ENCODE measurements around the gene SLC44A1. TPM values are rescaled to one million over a fixed set of nuclear protein-coding genes. Genes with fewer than 3 reads are reported as not detected.
A peak's percentile ranks its signal among the peaks of the same experiment; 100 is the strongest.

The SLC44A1 gene
- total RNA-seq, 1 donor: 60.5 TPM

DNA sequence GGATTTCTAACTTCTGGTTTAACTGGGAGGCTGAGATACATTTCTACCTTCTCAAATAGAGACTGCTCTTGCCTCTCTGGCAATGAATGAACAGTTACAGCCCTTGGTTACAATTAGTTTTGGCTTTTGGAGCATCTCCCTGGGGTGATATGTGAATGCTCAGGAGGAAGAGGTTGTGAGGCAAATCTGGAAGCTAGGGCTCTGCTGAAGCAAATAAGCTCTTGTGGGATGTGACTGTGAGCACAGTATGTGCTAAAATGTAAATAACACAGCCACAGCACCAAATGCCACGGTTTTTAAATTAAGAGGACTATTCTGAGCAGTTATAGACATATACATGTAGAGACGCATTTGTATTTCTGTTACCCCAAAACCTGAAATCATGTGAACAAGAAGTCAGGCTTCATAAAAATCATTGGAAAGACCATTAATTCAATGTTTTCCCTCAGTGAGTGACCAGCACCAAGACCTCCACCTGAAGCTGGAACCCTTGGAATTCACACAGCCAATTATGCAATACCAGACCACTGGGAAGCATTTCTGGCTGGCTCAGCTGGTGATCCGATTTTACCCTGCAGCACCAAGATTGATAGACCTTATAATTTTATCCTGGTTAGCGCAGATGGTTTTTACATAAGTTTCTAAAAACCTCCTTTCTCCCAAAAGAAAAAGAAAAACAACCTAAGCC, 3.0 kb upstream of the SLC44A1 start:
- no peak for DNase-seq (ENCODE audit: low read depth)
- no peak overlapping the region for H3K4me3 ChIP-seq (ENCODE audit: low read depth, low read length)
- TF ChIP-seq, protein P1, sequence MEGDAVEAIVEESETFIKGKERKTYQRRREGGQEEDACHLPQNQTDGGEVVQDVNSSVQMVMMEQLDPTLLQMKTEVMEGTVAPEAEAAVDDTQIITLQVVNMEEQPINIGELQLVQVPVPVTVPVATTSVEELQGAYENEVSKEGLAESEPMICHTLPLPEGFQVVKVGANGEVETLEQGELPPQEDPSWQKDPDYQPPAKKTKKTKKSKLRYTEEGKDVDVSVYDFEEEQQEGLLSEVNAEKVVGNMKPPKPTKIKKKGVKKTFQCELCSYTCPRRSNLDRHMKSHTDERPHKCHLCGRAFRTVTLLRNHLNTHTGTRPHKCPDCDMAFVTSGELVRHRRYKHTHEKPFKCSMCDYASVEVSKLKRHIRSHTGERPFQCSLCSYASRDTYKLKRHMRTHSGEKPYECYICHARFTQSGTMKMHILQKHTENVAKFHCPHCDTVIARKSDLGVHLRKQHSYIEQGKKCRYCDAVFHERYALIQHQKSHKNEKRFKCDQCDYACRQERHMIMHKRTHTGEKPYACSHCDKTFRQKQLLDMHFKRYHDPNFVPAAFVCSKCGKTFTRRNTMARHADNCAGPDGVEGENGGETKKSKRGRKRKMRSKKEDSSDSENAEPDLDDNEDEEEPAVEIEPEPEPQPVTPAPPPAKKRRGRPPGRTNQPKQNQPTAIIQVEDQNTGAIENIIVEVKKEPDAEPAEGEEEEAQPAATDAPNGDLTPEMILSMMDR (IDR thresholded peaks at IDR 0.05; ENCODE audit: insufficient read depth, low read length): no peak

DNA sequence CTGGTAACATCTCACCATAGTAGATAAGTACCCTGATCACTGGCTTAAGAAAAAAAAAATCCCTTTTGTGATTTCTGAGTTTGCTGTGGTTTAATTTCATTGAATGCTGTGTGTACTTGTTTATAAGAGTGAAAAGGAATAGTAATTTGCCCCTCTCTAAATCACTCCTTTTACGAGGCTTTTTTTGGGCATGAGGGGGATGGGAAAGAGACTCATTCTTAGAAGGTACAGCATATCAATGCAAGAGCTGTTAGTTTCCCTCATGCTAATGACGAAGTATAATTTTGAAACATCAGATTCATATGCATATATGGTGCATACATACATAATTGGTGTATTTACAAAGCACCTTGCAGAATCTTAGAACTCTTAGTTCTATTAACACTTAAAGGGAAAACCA, 2.4 kb upstream of the SLC44A1 start:
- DNase-seq (ENCODE audit: low read depth): no peak
- TF ChIP-seq, protein P1 (IDR thresholded peaks at IDR 0.05; ENCODE audit: insufficient read depth, low read length): no peak
- H3K4me3 ChIP-seq (ENCODE audit: low read depth, low read length): no peak overlapping the region

DNA sequence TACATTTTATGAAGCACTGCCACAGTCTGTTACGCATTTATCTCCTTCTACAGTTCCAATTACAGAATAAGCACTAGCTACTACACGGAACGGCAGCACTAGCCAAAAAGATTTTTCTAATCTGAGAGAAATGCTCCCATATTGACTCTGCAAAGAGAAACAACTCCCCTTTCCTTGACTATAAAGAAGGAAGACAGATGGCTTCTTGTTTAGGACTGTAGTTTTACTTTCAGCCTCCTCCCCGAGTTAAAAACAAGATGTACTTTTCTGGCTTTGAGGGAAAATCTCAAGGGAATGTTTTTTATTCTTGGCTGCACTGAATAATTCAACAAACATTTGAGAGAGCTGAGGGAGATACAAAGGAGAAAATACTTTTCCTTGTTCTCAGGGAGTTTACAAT, 1.9 kb upstream of the SLC44A1 start:
- DNase-seq (ENCODE audit: low read depth): peak; percentile 66
- H3K4me3 ChIP-seq (ENCODE audit: low read depth, low read length): peak overlapping the region; percentile 3
- TF ChIP-seq, protein P1 (IDR thresholded peaks at IDR 0.05; ENCODE audit: insufficient read depth, low read length): no peak

DNA sequence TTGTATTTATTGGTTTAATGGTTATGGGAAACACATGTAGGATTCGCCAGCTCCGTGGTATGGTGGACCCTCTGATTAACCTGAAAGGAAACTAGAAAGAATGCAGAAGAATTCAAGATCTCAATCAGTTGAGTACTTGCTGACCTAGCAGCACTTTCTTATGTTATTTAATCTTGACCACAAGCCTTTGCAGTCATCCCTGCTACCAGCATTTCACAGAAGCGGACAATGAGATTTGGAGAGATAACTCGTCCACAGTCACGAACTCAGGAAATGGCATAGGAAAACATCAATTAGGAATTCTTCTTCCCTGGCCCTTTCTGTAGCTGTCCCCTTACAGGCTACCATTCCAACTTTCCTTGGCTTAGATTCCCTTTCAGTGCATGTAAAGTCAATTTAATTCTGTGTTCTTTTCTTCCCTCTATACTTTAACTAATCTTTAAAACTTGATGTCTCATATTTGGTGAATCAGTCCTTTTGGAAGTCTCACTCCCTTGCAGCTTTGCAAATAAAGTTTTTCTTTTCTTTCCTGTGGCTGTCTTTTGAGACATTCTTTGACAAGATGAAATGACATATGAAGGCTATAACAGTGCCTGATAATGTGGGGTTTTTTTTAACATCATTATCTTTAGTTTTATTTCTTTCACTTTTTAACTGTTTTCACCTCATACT, 1.3 kb upstream of the SLC44A1 start:
- DNase-seq (ENCODE audit: low read depth): peak; percentile 79
- peak overlapping the region; percentile 26 for H3K4me3 ChIP-seq (ENCODE audit: low read depth, low read length)
- TF ChIP-seq, protein P1 (IDR thresholded peaks at IDR 0.05; ENCODE audit: insufficient read depth, low read length): no peak

DNA sequence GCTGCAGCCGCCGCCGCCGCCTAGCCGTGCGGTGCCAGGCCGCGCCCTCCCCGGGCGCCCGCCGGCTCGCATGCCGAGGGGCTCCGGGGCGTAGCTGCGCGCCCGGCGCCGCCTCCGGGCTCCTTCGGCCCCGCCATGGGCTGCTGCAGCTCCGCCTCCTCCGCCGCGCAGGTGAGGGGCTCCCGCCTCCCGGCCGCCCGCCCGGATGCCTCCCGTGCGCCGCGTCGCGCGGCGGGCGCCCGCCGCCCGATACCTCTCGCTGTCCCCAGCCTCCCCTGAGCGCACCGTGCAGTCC, 230 bp downstream of the SLC44A1 start:
- H3K4me3 ChIP-seq (ENCODE audit: low read depth, low read length): peak overlapping the region; percentile 82
- TF ChIP-seq, protein P1 (IDR thresholded peaks at IDR 0.05; ENCODE audit: insufficient read depth, low read length): no peak
- no peak for DNase-seq (ENCODE audit: low read depth)

DNA sequence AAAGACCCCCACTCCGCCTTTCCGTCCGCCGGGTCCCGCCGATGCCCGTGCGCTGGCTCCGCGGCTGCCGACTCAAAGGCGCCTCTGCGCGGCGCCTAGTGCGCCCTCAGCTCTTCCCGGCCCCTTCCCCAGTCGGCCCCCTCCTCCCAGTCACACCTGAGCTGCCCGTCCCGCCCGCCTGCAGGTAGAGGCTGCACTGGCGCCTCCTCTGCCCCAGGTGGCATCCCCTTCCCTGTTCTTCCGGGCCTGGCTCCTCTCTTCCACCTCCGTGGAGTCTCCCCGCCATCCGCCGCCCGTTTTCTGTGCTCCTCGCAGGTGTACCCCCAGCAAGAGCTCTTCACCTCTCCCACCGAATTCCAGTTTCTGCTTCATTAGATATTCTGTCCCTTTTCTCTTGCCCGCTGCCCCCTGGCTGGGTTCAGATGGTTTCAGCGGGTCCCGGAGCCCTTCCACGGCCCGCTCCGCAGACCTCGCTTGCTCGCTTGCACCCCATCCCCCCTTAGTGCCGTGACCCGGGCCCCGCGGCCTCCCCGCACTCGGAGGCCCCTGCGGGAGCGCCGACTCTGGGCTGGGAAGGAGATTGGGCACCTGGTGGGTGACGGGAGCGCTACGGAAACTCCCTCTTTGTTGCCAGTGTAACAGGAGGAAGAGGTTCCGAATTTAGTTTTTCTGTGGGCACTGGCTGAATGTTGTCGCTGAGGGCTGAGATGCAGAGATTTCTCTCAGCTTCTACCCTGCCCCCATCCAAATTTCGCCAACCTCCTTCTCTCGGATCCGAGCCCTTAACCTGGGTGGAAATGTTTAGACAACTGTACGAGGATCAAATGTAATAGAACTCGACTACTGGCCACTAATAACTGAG, 809 bp downstream of the SLC44A1 start:
- peak; percentile 39 for DNase-seq (ENCODE audit: low read depth)
- TF ChIP-seq, protein P1 (IDR thresholded peaks at IDR 0.05; ENCODE audit: insufficient read depth, low read length): no peak
- H3K4me3 ChIP-seq (ENCODE audit: low read depth, low read length): peak overlapping the region; percentile 82

Measured in fibroblast of the aortic adventitia (primary cell).